IPS-NIHi11 (cell line): ENCODE data around the gene CADM2.
"Not testable (repeated sequence)": the region's sequence is repeated elsewhere in the genome, so short reads cannot be mapped to it uniquely, and the experiment has no call there.

Experiments used
- DNase-seq: peaks from one replicate; pipeline ENCODE4 v3.0.0; 2012; ENCODE audit warnings: mixed read lengths, low spot score

Gene CADM2

DNA sequence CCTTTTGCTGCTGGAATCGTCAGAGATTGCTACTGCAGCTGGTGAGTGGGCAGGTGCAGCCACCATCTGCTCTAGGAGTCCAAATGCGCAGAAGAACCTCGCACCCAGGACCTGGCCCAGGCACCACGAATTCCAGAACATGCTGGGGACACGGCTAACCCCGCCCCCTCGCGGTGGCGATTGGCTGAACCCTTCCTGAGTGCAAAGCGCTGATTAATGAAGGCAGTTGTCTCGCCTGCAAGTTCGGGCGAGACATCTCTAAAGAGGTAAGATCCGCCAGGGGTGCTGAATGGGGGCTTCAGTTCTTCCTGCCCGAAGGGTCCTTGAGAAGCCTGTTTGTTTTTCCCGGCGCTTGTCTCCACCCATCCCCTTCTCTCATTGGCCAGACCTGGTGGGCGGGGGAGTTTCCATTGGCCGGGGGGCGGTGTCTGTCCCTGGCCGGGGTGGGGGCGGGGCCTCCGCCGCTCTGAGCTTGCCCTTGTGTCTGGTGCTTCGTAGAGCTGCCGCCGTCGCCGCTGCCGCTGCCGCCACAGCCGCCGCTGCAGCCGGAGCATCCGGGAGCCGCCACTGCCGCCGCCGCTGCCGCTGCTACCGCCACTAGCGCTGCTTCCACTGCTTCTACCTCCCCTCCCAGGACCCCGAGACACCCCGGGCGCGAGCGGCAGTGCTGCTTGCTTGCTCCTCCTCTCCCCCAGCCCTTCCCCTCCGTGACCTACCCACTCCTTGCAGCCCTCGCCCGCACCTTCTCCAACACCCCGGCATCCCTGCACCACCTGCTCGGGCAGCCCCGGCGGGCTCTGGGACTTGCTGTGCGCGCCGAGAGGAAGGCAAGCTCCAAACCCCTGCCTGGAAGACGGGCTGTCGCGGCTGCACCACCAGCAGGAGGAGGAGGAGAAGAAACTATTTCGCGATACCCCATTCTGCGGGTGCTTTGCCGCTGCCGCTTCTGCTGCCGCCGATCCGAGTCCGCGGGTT is at the start of gene CADM2:
CADM2 (plus strand) TSS at position 495 of the 975 bp plus-strand sequence.
- DNase-seq = peak; percentile 93

DNA sequence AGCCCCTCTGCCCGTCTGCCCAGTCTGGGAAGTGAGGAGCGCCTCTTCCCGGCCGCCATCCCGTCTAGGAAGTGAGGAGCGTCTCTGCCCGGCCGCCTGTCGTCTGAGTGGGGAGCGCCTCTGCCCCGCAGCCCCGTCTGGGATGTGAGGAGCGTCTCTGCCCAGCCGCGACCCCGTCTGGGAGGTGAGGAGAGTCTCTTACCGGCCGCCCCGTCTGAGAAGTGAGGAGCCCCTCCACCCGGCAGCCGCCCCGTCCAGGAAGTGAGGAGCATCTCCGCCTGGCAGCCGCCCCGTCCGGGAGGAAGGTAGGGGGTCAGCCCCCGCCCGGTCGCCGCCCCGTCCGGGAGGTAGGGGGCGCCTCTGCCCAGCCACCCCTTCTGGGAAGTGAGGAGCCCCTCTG is 40.2 kb upstream of the CADM2 start:
- not testable (repeated sequence) for DNase-seq

DNA sequence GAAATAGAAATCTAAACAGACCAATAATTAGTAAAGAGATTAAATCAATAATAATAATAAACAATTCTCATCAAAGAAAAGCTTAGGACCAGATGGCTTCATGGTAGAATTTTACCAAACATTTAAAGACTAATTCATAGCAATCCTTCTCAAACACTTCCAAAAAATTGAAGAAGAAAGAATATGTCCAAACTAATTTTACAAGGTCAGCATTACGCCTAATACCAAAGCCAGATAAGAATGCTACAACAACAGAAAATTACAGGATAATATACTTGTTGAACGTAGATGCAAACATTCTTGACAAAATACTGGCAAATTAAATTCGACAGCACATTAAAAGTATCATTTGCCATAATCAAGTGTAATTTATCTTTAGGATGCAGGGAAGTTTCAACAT is 36.1 kb upstream of the CADM2 start:
- no peak for DNase-seq

DNA sequence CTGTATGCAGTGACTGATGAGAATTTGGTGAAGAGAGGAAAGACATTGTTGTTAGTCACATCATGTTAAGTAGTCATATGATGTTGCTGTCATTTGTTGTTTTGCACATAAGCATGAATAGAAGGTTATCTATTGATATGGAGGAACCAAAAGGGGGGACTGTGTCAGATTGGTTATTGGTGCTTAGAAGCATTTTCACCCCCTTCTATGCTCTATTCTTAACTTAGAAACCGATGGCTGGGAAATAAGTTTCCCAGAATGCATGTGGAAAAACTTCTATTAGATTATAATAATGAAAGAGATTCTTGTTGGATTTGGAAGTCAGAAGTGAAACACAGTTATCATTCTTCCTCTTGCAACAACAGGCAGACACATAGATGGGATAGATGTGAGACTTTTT is 33.2 kb upstream of the CADM2 start:
- DNase-seq = no peak

DNA sequence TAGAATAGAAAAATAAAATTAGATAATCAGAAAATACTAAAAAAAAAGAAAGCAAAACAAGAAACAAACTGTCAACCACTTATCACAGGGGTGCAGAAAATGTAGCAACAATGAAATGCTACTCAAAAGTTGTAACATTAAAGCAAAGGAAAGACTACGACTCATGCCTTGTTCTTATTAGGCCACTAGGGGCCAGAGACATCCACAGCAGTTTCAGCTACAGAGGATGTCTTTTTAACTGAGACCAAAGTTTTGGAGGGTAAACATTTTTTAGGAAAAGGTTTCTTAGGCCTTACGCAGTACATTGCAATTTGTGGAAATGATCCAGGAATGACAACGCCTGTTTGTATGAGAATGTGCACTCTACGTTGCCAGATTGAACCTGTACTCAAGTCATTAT is 15.4 kb upstream of the CADM2 start:
- peak; percentile 22 for DNase-seq

DNA sequence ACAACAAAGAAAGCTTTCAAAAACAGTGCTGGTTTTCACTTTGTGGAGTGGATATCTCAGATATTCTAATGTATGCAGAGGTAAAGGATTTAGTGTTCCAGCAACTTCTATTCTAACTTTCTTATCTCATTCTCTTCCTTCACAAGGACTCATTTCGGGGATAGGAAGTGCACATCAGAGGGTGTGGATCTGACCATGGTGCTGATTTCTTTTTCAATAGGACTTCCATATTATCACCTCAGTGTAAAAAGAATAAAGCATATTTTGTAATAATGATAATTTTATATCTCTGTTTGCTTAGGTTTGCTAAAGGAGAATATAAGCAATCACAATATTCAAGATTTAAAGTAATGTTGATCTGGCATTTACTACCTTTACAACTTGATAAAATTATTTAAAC is 12.5 kb upstream of the CADM2 start:
- peak; percentile 17 for DNase-seq

DNA sequence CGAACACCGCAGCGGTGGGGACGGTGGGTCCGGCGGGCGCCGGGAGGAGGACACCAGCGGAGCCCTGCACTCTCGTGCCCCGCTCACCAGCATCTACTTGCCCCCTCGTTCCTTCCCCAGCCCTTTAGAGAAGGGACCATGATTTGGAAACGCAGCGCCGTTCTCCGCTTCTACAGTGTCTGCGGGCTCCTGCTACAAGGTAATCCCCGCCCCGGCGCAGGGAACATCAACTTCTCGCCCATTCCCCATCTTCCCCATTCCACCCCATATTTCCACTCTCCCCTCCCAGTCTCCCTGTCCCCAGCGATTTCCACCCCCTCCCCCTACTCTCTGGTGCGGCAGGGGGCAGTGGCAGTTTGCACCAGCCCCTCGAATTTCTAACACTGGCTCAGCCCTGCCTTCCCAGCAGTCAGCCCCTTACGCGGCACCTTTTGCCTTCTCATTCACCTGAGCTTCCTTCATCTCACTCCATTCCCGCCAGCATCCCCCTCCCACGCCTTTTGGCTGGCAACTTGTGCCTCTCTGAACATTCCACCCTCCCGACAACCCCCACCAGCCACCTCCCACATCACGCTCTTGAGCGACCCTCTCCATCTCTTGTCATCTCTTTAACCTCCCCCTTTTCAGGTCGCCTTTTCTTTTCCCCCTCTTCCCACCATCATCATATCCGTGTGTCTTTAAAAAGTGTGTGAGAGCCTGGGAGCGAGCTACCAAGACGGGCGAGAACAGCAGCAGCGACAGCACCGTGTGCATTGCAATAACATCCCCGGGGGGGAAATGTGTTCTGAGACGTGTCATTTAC is 882 bp downstream of the CADM2 start:
- DNase-seq = peak; percentile 28

DNA sequence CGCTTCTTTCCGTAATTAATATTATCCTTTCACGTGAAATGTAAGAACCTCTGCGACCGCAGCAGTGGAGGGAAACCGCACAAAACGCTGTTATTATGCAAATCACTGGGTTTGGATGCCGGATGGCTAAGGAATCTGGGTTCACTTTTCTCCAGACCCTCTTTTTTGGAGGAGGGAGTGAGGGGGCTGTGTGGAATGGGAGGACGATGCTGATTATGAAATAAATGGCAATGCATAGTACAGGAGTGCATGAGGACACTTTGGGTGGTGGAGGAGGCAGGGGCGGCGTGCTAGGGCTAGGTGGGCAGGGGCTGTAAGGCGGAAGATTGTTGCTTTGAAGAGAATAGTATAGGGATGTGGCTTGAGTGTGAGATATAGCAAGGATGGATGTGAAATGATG is 1.8 kb downstream of the CADM2 start:
- no peak for DNase-seq

DNA sequence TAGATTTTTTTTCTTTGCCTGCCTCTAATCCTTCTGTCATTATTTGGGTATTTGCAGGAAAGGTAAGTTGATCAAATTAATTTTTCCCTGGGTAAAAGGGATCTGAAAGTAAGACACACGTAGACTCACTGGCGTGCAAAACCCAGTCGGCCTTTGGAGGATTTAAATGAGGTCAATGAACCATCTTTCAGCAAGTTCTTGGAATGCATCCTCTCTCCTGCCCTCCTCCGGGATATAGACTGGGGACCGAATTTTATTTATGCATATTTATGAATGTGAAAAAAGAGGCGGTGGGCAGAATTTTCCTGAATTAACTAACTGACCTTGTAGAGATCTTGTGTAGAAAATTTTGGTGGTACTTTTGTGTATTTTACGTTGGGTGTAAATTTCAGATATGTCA is 2.2 kb downstream of the CADM2 start:
- DNase-seq = no peak

DNA sequence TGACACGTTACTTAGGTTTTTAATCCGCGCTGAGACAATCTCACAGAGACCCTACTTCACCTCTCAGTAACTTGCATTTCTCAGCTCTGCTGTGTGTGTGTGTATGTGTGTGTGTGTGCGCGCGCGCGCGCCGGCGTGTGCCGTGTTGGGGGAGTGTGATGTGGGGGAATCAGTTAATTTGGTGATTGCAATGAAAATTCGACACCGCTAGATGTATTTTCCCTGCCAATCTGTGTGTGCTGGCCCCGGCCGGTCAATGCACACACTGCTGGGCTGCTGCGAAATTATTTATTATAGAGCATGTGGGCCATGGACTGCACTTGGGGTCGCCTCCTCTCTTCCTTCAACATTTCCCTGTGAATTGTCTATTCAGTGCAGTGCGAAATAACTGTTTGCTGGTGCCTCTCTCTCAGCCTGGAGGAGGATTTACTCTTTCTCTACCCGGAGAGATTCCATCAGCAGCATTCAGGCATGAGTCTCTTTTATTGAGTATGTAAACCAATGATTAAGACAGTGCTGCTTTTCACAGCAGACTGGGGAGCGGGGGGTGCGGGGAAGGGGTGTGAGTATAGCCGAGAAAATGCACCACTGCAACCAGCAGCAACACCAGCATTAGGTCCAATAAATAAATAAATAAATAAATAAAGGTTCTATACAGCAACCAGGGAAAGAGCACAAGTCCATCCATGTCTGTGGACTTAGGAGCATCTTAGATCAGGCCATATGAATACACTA is 2.9 kb downstream of the CADM2 start:
- no peak for DNase-seq

DNA sequence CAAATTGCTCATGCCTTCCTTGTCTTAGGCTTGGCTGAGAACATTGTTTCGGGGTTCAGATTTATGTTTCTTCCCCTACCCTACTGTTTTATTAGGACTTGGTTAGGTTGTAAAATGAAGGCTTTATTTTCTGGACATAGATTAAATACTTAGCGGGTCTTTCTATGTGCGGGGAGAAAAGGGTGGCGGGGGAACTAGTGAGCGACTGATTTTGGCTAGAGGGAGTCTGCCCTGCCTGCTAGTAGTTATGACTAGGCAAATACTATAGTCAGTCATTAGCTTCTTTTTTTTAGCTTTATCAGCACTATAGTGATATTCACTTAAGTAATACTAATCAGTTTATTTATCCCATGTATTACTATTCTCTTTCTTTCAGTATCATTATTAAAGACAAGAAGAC is 3.6 kb downstream of the CADM2 start:
- no peak for DNase-seq

DNA sequence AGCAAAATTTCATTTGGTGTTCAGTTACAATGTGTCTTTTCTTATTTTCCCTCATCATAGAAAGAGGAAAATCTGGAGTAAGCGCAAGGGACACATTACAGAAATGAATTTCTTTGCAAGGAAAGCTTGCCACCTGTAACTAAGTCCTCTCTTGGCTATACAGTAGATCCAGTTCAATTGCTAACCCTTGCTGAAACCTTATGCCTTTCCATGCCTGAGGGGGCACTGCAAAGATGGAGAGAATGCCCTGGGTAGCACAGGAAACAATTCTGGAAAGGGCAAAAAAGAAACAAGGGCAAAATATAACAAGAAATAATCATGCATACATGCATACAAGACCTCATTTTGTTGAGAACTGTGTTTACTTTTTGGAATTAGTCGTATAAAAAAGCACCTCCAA is 4.3 kb downstream of the CADM2 start:
- peak; percentile 9 for DNase-seq

DNA sequence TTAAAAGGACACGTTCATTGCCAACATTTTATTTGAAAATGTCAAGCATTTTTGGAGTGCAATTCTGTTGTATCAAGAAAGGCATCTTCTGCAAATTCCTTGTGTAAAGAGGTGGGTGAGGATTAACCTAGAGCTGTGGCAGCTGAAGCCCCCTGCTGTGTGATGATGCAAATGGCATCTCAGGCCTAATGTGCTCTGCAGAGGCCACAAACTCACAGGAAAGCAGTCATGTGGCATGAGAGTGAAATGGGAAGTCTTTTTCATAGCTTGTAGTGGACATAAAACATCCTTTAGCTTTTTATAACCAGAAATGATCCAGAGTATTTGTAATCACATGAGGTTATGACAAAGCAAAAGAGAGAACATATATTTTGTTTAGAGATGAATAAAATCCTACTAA is 6.4 kb downstream of the CADM2 start:
- DNase-seq = peak; percentile 52

DNA sequence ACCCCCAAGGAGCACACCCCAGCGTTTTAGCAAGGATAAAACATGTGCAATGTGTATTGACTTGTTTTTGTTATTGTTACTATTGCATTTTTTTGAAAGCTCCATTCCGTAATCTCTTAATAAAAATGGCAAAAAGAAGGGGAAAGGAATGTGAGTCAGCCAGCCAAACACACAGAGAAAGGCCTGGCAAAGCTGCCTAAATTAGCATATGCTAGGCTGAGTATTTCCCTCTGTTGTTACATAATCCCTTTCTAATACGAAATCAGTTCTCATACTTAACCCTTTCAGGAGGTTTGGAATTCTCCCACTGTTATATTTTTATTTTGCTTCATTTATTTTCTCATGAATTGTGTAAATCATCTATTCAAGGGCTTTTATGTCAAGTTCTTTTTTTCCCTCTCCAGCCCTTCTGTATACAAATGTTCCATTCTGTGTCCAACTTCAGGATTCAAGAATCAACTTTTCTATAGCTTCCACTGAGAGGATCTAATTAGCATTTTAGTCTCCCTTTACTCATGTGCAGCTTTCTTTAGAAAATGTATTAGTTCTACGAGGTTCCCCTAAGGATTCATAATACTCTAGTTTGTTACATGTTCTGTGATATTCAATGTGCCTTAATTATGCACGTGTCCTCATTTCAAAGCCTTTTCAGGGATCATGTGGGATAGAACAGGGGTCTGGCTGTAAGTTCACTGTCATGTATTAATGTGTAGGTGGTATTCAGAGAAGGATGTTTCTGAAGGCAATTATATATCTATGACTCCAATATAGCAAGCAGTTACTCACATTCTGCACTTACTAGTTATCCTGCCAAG is 9.2 kb downstream of the CADM2 start:
- peak; percentile 18 for DNase-seq

DNA sequence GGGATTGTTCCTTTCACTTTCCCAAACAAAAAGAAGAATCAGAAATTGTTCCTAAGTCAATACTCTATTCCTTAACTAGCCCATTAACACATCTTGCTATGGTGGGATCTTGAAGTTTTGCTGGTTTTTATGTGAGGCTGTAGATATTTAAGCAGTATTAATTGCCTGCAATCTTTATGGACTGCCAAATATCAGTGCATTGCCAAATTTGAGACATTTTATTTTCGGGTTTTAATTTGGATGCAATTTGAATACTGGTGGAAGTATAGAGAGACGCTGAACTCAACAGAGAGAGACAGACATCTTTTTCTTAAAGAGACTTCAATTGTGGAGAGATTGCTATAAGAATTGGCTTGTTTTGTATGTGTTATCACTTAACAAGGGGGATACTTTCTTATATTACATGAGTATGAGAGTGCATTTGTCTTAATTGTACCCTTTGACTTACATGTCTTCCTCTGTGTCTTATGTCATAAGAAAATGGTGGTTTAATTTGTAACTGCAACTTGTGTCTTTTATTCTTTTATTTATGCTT is 10.0 kb downstream of the CADM2 start:
- no peak for DNase-seq

DNA sequence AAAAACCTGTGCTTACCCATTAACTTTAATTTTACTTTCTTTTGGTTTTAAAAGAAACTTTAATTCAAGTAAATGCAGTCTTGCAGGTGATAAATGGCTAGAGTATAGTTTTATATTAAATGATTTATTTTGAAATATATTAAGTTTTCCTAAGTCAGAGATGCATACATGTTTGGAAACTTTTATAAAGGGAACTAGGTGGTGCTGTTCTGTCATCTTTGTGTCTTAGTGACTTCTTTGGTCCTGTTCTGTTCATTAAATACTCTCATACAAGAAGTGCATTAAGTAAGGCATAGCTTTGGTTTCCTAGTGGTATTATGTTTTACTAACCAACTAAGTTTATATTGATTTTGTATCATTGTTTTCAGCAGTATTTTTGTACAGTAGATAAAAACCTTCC is 15.6 kb downstream of the CADM2 start:
- no peak for DNase-seq

DNA sequence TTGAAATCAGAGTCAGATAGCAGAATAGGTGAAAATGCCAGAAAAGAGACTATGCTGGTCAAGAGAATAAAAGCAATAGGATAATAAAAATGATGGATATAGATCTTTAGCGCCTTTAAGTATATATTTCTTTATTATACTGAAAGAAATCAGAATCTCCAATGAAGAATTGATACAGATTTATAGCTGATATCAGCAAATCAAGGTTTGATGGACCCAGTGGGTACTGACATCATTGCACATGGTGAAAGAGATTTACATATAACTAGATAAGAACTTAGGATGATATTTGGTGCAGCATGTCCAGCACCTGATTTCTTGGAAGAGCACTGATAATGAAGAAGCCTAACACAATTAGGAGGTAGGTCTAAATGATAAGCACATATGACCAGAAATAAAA is 18.2 kb downstream of the CADM2 start:
- no peak for DNase-seq

DNA sequence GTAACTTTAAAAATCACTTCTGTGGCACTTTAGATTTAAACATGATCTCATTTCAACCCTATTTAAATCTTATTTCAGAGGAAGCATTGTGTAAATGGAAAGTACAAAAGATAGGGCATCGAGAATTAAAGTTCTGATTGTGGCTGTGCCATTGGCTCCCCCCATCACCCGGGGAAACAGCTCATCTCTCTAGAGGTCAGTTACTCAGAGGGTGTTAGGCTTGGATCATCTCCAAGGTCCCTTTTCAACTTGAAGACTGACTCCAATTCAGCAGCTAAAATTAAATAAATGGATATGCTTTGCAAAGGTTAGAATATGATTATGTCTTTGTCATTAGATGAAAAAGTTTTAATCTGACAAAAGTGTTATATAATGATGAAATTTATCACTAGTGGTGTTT is 20.1 kb downstream of the CADM2 start:
- DNase-seq = no peak

DNA sequence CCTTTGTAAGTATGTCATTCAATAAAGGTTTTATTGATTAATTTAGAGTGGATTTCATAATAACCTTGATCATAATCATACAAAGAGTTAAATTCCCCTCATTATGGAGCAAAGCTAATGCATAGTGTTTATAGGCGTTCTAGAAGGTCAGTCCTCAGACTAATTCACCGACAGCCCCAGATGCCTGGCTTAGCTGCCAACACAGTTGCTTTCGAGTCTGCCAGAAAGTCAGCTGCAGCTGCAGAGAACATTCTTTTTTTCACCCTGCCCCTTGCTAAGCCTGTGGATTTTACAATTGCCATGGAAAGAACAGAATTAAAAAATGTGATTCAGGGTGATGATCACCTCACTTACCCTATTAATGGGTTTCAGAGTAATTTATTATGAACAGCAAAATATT is 21.2 kb downstream of the CADM2 start:
- DNase-seq = no peak

DNA sequence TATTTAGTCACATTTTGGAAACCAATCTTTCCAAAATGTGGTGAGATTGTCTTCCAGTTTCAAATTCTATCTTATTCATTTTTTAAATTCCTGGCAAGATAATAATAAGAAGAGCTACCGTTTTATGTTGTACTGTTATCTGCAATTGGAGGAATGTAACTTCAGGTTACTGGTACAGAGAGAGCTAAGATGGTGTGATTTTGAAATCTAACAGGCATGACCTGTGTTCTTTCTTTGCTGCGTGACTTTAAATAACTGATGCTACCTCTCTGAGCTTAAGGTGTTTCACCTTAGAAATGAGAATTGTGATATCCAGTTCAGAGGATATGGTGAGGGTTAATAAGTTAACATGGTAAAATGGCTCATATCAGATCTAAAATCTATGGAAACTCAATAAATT is 21.7 kb downstream of the CADM2 start:
- no peak for DNase-seq

DNA sequence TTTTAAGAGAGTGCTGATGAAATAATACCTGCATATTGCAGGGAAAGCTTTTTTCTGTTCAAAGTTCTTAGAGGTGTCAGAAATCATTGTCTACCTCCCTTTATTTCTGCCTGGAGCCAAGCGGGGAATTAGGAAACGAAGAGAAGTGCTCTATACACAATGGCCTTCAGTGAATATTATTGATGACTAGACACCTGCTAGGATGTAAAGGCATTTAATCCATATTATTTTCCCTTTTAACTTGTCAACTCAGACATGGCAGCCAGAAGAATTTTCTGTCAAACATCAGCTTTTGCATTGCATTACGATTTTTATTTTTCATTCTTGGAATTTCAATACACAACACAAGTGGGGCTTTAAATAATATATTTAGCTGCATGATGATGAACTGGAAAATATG is 24.7 kb downstream of the CADM2 start:
- no peak for DNase-seq
